HG03066 (cell line): ENCODE results near the gene FNDC3A.
"Not testable (repeated sequence)": the region's sequence is repeated elsewhere in the genome, so short reads cannot be mapped to it uniquely, and the experiment has no call there.

Experiments used
- ATAC-seq: cut with Tn5 transposase; IDR thresholded peaks from one replicate; pipeline ENCODE4 v1.9.1; 2021; ENCODE audit warnings: low read depth; ENCODE audit not compliant: unreplicated experiment

The FNDC3A gene

DNA sequence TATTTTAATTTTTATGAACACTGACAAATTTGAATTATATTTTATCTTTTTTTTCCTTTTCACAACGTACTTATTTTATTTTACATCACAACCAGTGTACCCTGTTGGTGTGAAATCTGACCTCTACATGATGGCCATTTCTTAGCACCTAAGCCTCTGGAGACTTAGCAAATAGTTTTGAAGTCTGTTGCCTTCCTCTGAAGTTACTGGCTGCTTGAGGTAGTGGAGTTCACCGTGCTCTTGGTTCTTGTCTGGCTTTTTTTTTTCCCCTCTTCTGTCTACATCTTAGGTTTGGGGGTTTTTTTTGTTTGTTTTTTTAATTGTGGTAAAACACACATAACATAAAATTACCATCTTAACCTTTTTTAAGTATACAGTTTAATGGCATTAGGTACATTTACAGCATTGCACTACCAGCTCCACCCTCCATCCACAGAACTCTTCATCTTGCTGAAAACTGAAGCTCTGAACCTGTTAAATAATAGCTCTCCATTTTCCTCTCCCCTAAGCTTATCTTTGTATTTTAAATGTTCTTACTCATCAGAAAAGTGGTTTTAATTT lies 150.3 kb downstream of the FNDC3A start:
- no peak for ATAC-seq

DNA sequence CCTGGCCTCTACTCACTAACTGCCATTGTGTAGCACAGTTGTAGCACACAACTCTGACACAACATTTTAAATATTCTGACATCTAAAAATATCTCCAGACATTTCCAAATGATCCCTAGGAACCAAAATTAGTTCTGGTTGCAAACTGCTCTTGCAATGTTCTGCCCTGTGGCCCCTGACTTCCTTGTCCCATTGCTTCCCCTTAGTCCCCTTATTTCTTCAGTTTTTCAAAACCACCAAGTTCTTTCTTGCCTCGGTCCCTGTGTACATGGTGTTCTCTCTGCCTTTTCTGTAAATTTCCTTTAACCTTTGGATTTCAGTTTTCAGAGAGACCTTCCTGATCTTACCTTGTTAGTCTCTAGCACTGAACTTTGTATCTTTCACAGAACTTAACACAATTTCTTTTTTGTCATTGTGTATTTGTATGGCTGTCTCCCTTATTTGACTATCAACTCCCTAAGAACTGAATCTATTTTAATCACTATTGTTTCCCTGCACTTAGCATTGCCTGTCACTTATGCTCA lies 156.8 kb downstream of the FNDC3A start:
- no peak for ATAC-seq

DNA sequence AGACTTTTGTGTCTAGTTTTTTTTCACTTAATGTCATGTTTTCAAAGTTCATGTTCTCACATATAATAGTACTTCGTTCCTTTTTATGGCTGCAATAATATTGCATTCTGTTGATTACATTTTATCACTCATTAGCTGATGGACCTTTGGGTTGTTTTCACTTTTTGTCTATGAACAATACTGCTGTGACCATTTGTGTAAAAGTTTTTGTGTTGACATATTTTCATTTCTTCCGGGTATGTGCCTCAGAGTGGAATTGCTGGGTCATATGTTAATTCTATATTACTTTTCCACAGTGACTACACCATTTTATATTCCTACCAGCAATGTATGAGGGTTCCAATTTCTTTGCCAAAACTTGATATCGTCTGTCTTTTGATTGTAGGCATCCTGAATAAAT lies 158.6 kb downstream of the FNDC3A start:
- ATAC-seq = no peak

DNA sequence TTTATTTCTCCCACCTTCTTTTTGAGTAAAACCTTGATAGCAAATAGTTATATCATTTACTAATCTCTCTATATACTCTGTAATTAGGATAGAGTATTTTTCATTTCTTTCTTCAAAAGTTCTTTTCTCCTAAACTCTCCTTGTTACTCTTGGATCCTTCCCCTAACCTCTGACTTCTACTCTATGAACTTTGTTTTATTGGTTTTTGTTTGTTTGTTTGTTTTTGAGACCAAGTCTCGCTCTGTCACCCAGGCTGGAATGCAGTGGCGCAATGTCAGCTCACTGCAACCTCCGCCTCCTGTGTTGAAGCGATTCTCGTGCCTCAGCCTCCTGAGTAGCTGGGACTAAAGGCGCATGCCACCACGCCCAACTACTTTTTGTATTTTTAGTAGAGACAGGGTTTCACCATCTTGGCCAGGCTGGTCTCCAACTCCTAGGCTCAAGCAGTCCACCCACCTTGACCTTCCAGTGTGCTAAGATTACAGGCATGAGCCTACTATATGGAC lies 161.5 kb downstream of the FNDC3A start:
- ATAC-seq = not testable (repeated sequence)

DNA sequence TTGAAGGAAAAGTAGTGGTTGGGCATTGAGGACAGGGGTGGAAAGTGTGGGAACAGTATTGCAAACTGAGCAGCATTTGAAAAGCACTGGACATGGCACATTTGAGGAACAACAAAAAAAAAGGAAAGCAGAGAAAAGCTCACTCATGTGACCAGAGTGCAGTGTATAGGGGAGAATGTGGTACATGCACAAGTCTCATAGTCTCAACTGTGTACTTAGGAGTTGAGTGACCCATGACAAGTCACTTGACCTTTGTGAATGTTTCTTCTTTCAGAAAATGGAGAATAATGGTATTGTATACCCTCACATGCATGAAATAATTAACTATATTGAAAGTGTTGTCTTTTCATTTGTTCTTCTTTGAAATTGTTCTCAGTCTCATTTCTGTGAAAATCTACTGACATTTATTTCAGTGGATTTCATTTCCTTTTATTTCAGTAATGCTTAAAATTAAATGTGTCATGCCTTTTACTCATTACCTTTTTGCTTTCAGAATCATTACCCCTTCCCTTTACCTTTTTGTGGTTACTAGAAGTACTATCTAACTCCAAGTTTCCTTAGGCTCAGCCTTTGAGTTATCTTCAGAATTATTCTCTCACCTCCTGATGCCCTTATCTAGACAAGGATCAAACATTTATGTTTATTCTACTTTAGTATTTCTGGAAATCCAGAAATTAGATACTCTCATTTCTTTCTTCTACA lies 165.3 kb downstream of the FNDC3A start:
- ATAC-seq = no peak

DNA sequence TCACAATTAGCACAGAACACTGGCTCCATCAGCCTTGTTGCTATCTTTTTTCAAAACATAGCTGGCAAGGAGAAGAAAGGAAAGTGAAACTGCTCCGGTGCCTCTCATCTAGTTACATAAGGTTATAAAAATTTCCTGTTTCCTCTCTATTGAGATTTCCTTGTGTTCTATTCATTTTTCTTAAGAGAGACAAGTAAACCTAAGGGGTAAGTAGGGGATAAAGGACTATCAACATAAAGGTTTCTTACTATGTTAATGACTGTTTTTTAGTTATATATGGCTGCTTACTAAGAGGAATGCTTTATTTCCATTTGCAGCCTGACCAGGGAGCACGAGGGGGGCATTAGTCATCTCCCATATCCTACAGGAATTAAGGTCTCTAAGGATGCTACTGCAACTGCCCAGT lies 171.2 kb downstream of the FNDC3A start:
- no peak for ATAC-seq

DNA sequence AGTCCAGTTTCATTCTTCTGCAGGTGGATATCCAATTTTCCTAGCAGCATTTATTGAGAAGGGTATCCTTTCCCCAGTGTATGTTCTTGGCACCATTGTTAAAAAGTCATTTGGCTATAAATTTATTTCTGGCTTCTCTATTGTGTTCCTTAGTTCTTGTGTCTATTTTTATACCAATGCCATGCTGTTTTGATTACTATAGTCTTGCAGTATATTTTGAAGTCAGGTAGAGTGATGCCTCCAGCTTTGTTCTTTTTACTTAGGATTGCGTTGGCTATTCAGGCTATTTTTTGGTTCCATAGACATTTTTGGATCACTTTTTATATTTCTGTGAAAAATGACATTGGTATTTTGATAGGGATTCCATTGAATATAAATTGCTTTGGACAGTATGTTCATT lies 172.7 kb downstream of the FNDC3A start:
- no peak for ATAC-seq

DNA sequence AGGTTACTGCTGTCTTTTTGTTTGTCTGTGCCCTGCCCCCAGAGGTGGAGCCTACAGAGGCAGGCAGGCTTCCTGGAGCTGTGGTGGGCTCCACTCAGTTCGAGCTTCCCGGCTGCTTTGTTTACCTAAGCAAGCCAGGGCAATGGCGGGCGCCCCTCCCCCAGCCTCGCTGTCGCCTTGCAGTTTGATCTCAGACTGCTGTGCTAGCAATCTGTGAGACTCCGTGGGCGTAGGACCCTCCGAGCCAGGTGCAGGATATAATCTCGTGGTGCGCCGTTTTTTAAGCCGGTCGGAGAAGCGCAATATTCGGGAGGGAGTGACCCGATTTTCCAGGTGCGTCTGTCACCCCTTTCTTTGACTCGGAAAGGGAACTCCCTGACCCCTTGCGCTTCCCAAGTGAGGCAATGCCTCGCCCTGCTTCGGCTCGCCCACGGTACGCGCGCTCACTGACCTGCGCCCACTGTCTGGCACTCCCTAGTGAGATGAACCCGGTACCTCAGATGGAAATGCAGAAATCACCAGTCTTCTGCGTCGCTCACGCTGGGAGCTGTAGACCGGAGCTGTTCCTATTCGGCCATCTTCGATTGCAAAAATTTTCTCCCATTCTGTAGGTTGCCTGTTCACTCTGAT lies 182.4 kb downstream of the FNDC3A start:
- ATAC-seq = not testable (repeated sequence)

DNA sequence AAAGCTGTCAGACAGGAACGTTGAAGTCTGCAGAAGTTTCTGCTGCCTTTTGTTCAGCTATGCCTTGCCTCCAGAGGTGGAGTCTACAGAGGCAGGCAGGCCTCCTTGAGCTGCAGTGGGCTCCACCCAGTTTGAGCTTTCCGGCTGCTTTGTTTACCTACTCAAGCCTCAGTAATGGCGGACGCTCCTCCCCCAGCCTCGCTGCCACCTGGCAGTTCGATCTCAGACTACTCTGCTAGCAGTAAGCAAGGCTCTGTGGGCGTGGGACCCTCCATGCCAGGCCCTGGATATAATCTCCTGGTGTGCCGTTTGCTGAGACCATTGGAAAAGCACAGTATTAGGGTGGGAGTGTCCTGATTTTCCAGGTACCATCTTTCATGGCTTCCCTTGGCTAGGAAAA lies 187.4 kb downstream of the FNDC3A start:
- not testable (repeated sequence) for ATAC-seq

DNA sequence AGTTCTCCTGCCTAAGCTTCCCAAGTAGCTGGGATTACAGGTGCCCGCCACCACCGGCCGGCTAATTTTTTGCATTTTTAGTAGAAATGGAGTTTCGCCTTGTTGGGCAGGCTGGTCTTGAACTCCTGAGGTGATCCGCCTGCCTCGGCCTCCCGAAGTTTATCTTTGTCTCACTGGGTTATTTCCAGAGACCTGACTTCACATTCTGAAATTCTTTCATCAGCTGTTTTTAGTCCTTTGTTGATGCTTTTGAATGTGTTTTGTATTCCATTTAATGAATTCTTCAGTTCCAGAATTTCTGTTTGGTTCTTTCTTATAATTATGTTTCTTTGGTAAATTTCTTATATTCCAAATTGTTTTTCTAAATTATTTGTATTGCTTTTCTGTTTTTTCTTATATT lies 189.0 kb downstream of the FNDC3A start:
- ATAC-seq = no peak

DNA sequence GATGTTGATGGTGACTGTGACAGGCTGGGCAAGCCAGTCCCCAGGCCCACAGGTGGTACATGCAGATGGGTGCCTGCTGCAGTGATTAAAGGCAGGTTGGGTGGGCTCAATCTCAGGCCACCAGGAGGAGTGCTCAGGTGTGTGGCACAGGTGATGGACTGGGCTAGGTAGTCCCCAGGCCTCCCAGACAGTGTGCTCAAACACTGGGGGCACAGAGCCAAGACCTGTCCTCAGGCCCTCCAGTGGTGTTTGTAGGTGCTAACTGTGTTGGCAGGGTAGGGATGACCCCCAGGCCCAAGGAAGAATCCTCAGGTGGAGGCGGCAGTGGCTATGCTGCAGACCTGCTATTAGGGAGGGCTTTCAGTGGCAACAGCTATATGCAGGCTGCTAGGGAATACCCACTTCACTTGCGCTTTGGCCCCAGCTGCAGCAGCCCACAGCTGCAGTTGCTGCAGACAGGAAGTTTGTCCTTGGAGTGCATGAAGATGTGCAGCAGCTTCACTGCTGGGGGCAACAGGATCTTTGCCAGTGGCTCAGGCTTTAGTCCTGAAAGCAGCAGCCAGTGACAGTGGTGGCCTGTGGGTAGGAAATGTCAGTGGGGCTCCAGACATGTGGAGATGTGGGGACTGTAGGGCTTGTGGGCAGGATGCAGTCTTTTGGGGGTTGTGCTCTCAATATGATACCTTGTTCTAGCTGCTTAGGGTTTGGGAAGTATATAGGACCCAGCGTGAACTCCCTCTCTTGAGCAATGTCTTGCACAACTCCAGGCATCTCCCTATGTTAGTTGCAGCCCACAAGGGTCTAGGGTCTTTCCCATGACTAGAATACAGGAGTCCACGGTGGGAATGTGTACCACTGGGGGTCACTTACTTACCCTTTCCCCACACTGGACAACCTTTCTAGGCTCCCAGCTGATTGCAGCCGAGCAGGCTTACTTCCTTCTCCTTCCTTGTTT lies 190.4 kb downstream of the FNDC3A start:
- no peak for ATAC-seq

DNA sequence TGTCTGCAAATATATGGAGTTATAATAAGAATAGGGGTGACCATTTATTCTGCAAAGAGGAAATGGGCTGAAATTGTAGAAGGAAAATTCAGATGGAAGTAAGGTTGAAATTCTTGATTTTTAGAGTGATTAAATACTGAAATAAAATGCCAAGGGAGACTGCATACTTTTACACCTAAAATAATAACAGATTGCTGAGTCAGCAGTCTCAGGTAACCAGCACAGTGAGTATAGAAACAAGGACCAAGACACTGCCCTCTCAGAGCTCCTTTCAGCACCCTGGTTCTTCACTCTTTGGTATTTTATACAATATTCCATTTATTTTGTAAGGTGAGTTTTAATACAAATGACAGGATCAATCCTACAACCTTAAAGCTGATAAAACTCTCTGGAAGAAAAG lies 195.6 kb downstream of the FNDC3A start:
- no peak for ATAC-seq

DNA sequence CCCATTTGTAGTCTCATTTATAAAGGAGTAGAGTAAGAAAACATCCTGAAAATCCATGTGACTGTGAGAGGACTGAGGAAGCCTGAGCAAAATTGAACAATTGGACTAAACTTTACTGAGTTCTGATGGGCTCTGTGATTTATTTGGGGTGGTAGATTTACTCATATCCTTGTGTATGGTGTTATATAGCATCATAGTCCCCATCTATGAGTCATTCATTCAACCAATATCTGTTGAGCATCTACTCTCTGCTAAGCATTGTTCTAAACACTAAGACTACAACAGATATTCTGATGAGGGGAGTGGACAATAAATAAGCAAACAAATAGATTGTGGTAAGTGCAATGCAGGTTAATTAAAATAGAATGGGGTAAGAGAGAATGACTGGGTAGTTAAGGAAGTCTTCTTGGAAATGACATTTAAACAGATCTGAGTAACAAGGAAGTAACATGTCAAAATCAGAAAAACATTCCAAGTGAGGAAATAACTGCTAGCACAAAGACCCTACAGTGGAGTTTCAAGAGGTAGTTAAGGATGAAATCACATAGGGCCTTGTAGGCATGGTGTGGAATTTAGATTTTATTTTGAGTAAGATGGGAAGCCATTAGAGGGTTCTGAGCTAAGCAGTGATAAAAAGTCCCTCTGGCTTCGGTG lies 208.1 kb downstream of the FNDC3A start:
- no peak for ATAC-seq

DNA sequence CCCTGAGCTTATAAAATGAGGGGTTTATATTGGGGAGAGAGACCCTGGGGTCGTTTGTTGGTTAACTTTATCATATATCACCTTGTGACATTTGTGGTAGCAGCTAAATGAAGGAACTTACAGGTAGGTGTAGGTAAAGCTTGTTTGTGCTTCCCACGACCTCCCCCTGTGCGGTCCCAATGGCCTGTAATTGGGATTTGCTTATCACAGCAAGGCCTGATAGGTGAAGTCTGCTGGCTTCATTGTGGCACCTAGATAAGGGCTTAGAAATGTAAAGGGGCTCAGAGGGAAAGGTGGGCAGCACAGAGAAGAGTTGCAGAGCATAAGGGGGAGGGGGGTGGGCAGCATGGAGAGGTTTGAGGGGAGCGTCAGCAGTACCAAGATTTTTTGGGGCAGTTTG lies 208.9 kb downstream of the FNDC3A start:
- no peak for ATAC-seq

DNA sequence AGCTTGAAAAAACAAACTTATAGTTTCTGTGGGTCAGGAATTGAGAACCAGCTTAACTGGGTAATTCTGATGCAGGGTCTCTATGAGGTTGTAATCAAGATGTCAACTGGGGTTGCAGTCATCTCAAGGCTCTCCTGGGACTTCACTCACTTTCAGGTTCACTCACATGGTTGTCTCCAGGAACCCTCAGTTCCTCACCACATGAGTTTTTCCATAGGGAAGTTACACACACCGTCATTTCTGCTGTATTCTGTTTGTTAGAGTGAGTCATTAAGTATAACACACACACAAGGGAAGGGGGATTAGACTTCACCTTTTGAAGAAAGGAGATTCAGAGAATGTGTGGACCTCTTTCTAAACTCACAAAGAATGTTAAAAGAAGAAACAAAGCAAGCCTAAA lies 209.6 kb downstream of the FNDC3A start:
- ATAC-seq = no peak

DNA sequence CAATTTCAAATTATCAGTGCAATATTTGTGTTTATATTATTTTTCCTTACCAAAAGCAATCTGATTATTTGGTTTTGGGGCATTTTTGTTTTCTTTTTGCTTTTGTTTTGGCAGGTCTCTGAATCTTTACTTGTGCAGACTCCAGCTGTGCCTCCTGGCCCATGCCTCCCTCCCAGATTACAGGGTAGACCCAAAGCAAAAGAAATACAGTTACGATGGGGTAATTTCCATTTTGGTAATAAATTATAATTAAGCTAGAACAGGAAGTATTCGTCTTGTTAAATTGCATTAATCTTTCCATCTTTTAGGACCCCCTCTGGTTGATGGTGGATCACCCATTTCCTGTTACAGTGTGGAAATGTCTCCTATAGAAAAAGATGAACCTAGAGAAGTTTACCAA lies 215.2 kb downstream of the FNDC3A start:
- ATAC-seq = no peak

DNA sequence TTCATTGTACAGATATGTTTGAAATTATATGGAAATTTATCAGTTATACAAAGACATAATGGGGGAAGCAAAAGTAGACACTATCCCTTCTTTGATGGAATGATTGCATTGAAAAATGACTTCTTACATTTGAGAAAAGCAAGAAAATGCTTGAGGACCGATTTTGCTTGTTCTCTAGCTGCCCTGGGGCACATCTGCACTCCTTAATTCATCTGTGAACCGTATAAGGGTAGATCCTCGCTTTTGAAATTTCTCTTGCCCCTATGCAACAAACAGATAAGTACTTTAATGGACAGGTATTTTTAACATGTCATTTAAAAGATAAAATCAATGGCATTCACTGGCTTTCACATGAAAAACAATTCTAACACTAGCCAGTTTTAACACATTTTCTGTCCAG lies 230.9 kb downstream of the FNDC3A start:
- no peak for ATAC-seq

DNA sequence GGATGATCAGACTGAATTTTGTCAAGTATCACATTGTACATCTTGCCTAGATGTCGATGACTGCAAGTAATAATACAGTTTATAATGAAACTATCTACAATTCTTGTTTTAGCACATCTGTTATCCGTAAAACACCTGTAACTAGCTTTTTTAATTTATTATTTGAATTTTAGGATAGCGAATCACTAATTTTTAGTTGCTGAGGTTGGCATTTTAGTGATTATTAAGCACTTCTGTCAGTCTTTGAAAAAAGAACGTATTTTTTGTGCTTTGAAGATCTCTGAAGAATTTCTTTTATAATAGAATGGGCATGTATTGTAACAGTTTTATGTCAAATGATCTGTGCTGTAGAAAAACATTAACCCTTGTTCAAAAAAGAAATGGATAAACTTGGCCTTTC lies 232.9 kb downstream of the FNDC3A start:
- no peak for ATAC-seq

DNA sequence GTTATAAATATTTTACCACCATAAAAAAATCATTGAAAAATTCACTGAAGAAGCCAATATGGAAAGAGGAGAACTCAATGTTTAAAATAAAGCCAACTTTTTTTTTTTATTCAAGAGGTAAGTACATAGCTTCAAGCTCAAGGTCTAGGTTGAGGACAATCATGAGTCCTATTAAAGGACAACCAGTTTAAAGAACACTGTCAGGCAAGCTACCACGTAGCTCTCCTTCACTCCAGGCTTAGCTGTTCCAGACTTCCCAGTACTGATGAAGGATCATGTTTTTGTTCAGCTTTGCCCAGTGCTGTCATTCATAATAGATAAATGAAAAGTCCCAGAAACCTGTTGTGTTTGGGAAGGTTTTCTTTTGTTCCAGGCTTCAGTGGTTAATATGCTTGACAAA lies 234.4 kb downstream of the FNDC3A start:
- ATAC-seq = no peak

DNA sequence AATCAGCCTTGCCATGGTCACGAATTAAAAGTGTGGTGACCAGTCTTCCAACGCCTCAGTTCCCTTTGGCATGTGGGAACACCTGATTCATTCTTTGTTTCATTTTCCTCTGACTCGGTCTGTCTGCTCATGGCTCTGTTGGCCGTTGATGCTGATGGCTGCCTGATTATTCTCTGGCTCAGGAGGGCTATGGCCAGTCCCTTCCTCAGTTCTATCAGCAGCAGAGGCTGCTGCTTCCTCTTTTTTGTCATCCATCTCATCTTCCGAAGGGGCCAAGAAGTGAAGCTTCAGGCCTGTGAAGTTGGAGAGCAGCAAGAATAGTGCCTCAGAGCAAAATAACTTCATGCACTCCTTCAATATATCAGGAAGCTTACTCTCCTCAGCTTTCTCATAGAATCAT lies 235.0 kb downstream of the FNDC3A start:
- no peak for ATAC-seq
